ENCODE measurements around the gene SGK1. TPM values are rescaled to one million over a fixed set of nuclear protein-coding genes. Genes with fewer than 3 reads are reported as not detected.

Gene SGK1
- polyA plus RNA-seq, 1 of the 3 experiments (the other 2 are of a cell fraction): 440 TPM

GRCh38 chr6:134165561-134166201 is 152.2 kb downstream of the SGK1 start (continued):
- no peak for TF ChIP-seq PBX3 (IDR thresholded peaks at IDR 0.05)
- no peak for TF ChIP-seq SIN3A (IDR thresholded peaks at IDR 0.05; ENCODE audit: borderline replicate concordance, low read depth, low read length)
- TF ChIP-seq YY1 (IDR thresholded peaks at IDR 0.05; ENCODE audit: low read depth): no peak
- TF ChIP-seq, protein P1, sequence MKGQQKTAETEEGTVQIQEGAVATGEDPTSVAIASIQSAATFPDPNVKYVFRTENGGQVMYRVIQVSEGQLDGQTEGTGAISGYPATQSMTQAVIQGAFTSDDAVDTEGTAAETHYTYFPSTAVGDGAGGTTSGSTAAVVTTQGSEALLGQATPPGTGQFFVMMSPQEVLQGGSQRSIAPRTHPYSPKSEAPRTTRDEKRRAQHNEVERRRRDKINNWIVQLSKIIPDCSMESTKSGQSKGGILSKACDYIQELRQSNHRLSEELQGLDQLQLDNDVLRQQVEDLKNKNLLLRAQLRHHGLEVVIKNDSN (IDR thresholded peaks at IDR 0.05; ENCODE audit: borderline replicate concordance, low read depth): no peak

DNA sequence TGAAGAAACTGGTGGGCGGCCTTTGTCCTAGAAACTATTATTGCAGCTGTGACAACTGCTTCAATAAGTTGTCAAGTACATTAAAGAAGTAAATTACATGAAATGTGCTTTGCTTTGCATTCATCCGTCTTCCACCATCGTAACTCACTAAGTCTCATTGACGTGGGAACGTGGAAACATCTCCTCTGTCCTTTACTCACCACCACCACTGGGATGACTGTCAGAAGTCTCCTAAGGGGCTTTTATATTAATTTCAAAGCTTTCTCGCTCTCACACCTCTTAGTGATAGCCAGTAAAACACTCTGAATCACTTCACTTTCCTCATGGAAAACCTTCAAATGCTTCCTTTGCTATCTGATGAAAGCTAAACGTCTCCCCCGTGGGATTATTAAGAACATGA is 153.6 kb downstream of the SGK1 start:
- Histone ChIP-seq H3K9me3 (no peaks in the 10 kb centered on the region), H3K4me1 (ENCODE audit: control insufficient read depth in 1 of 2, insufficient read depth in 2 of 2, low read depth in 1 of 2, low read length in 1 of 2) (peaks cover 0 to 6% of the 10 kb centered on the region in 2 experiments; a peak in 1 of 4 replicates), H3K36me3 (replicated peaks in 1 of 2; ENCODE audit: control insufficient read depth in 1 of 2, insufficient read depth in 2 of 2, low read length in 1 of 2) (peaks cover 7 to 14% of the 10 kb centered on the region in 2 experiments), H3K27ac (ENCODE audit: low read depth in 2 of 2, low read length in 1 of 2) (no peak overlapping the region), H3K4me3 (ENCODE audit: low read depth in 2 of 2, low read length in 1 of 2) (no peak overlapping the region), H3K27me3 (ENCODE audit: insufficient read depth) (no peaks in the 10 kb centered on the region), H2AFZ (ENCODE audit: low read depth) (no peak overlapping the region), H3K9ac (no peak overlapping the region), H3K79me2 (ENCODE audit: insufficient read depth) (no peaks in the 10 kb centered on the region), H4K20me1 (ENCODE audit: insufficient read depth) (peaks cover 7% of the 10 kb centered on the region; the same call in 1 of the 2 replicates), H3K4me2 (no peak overlapping the region), H3F3A (replicated peaks; ENCODE audit: insufficient read depth) (peaks cover 32% of the 10 kb centered on the region), H3K9me2 (no peaks in the 10 kb centered on the region)
- WGBS (ENCODE audit: low lambda C conversion rate): 92% methylated on average over 8 of the region's 8 CpGs
- ChIA-PET CTCF (interaction anchor here (0.8 to 5.6 kb wide), 7 partner anchors 8 to 777 kb away, joined by 3 to 29 read pairs (median 6); no protein-coding TSS in a partner anchor), POLR2A (interaction anchor here (0.6 kb wide), 1 partner anchor 262 kb away, joined by 3 read pairs; no protein-coding TSS in a partner anchor)
- no peak for DNase-seq
- TF ChIP-seq PBX3 (IDR thresholded peaks at IDR 0.05) (no peak), FOXJ3 (CRISPR knock-in tag; IDR thresholded peaks at IDR 0.05) (no peak), EZH2phosphoT487 (IDR thresholded peaks at IDR 0.05; ENCODE audit: borderline replicate concordance, low read depth) (no peak), CHD2 (IDR thresholded peaks at IDR 0.05; ENCODE audit: low read length, partially characterized antibody) (no peak)

DNA sequence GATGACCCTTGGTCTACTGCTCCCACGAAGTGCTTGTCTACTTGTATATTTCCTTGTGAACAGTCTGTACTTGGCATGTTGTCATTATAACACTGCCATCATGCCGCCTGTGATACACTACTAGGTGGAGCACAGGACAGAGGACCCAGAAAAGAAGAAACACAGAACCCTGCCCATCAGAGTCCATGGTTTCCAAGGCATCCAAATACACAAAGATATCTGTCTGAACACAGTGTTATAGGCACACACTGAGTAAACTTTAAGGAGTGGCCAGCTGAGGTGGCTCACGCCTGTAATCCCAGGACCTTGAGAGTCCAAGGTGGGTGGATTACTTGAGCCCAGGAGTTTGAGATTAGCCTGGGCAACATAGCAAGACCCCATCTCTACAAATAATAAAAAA is 155.0 kb downstream of the SGK1 start:
- ChIA-PET CTCF (interaction anchor here (2.7 to 5.6 kb wide), 2 partner anchors 11 to 659 kb away, joined by 10 to 29 read pairs; no protein-coding TSS in a partner anchor), POLR2A (no interaction called here)
- H3K9me2 ChIP-seq: no peaks in the 10 kb centered on the region
- H3K36me3 ChIP-seq (replicated peaks in 1 of 2; ENCODE audit: control insufficient read depth in 1 of 2, insufficient read depth in 2 of 2, low read length in 1 of 2): peaks cover 0 to under 1% of the 10 kb centered on the region in 2 experiments
- H3K4me1 ChIP-seq (ENCODE audit: control insufficient read depth in 1 of 2, insufficient read depth in 2 of 2, low read depth in 1 of 2, low read length in 1 of 2): no peaks in the 10 kb centered on the region
- H3K4me3 ChIP-seq (ENCODE audit: low read depth in 2 of 2, low read length in 1 of 2): no peak overlapping the region
- H2AFZ ChIP-seq (ENCODE audit: low read depth): no peak overlapping the region
- H3K27me3 ChIP-seq (ENCODE audit: insufficient read depth): no peaks in the 10 kb centered on the region
- H3K9me3 ChIP-seq: no peaks in the 10 kb centered on the region
- WGBS (ENCODE audit: low lambda C conversion rate): 89% methylated on average over 3 of the region's 3 CpGs
- no peaks in the 10 kb centered on the region for H4K20me1 ChIP-seq (ENCODE audit: insufficient read depth)
- H3K4me2 ChIP-seq: no peak overlapping the region
- H3K9ac ChIP-seq: no peak overlapping the region
- no peak for DNase-seq
- H3K79me2 ChIP-seq (ENCODE audit: insufficient read depth): no peaks in the 10 kb centered on the region
- H3K27ac ChIP-seq (ENCODE audit: low read depth in 2 of 2, low read length in 1 of 2): no peak overlapping the region
- H3F3A ChIP-seq (replicated peaks; ENCODE audit: insufficient read depth): peaks cover 19% of the 10 kb centered on the region
- TF ChIP-seq IRF3 (IDR thresholded peaks at IDR 0.05; ENCODE audit: low read depth, low read length) (no peak), CHD2 (IDR thresholded peaks at IDR 0.05; ENCODE audit: low read length, partially characterized antibody) (no peak), POLR2AphosphoS5 (IDR thresholded peaks at IDR 0.05; ENCODE audit: low read depth, low read length) (no peak), RFX5 (IDR thresholded peaks at IDR 0.05; ENCODE audit: low read length) (no peak), GABPA (IDR thresholded peaks at IDR 0.05; ENCODE audit: low read depth) (no peak), NFIC (IDR thresholded peaks at IDR 0.05; ENCODE audit: borderline replicate concordance) (no peak), RAD21 (IDR thresholded peaks at IDR 0.05; ENCODE audit: low read length) (no peak), JUND (IDR thresholded peaks at IDR 0.05) (no peak), EZH2phosphoT487 (IDR thresholded peaks at IDR 0.05; ENCODE audit: borderline replicate concordance, low read depth) (no peak), RXRA (IDR thresholded peaks at IDR 0.05; ENCODE audit: borderline replicate concordance, low read depth) (no peak), MXI1 (IDR thresholded peaks at IDR 0.05; ENCODE audit: low read depth, low read length) (no peak), PBX3 (IDR thresholded peaks at IDR 0.05) (no peak), SMC3 (IDR thresholded peaks at IDR 0.05; ENCODE audit: low read depth, low read length) (no peak), RCOR1 (IDR thresholded peaks at IDR 0.05; ENCODE audit: low read length) (no peak), YY1 (IDR thresholded peaks at IDR 0.05; ENCODE audit: low read depth) (no peak)
- TF ChIP-seq, protein P1 (IDR thresholded peaks at IDR 0.05; ENCODE audit: borderline replicate concordance, low read depth): no peak

Measured in SK-N-SH (cell line).